Stimulated activated CD4-positive, alpha-beta T cell treated with anti-CD3 and anti-CD28 coated beads, Interleukin-4, amount 100 ng/mL, for 4 hours (primary cell): ENCODE data around the gene PDK2.

Experiments
- DNase-seq, 2 experiments: peaks; one replicate each; pipeline ENCODE4 v3.0.0-alpha.2; 2020

Gene PDK2

DNA sequence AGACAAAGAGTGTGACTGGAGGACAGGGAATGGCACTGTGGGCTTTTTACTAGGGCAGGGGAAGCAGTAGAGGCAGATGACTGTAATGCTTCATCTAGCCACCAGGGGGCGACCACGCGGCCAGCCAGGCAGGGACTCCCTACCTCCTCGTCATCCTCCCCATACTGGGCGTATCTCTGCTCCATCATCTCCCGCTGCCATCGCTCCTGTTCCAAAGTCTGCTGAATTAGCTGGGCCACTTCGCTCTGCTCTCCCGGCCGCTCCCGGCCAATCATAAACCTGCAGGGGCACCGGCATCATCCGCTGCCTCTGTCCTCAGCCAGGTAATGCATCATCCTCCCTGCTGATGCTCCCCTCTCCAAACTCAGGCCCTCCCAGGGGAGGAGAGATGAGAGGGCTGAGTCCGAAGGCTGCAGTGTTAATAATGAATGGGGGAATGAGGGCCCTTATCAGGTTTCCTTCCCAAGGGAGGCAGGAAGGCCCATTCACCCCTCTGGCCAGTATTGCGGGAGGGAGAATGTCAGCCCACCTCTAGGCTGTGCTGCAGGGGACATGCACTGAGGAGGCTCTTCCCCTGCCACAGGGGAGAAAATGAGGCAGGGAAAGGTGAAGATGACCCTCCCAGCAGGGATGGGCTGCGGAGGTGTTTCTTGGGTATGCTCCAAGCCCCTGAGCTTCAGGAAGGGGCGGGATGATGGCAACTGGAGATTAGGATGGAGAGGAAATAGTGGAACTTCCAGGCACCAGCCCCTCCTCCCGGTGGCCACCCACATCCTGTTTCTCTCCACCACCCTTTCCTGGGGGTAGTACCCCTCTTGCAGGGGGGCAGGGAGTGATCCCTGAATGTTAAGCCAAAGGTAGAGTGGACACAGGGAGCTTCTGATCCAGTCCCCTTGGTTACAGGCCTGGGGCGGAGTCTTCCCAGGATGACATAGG lies 45.1 kb downstream of the PDK2 start:
- peak; percentile 74 to 78 for DNase-seq

- DNase-seq: no peak
These were observed 46.0 kb downstream of the PDK2 start for GRCh38 chr17:50141026-50141744.

- no peak for DNase-seq
These were observed 46.6 kb downstream of the PDK2 start for GRCh38 chr17:50141745-50142110.

GRCh38 chr17:50143461-50144176 lies 48.5 kb downstream of the PDK2 start:
- no peak for DNase-seq

DNA sequence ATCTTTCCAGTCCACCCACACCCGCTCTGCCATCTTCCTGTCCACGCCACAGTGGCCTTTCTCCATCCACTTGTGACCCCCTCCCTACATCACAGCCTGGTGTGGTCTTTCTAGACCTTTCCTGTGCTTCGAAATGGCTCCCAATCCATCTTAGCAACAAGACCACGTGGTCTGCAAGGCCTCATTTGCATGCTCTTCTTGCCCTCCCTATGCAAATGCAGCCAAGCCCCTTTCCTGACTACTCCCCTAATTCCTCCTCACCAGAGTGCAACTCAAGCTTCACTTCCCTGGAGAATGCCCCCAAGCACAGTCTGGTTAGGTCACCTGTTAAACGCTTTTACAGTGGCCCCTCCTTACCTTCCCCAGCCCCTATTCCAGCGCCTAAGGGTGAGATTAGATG lies 49.2 kb downstream of the PDK2 start:
- DNase-seq: no peak

DNA sequence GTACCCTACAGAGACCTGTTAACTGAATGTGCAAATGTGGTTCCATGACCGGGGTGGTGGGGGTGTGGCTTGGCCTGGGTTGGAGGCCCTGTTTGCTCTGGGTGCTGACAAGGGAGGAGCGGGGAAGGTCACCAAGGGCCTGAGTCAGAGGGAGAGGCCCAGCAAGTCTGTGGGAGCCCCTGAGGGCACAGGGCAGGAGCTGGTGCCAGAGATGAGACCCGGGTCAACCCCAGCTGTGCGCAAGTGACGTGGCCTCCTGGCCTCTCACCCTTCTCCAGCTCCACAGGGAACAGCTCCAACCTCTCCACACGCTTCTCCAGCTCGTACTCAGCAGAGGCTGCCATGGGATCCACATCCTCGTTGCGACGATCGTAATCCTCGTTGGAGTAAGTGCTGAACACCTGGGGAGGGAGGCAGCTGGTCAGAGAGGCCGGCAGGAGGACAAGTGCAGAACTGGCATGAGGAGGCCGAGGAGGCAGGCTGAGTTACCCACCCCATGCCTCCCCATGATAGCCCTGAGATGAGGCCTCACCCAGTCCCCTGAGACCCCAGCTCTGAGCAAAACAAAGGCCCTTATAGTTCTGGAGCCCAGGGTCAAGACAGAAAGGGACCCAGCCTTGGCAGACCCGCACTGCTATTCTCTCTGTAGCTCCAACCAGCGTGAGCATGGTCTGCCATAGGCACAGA lies 49.8 kb downstream of the PDK2 start:
- no peak for DNase-seq

- DNase-seq: no peak
These were observed 50.5 kb downstream of the PDK2 start for GRCh38 chr17:50145532-50146229.

GRCh38 chr17:50146230-50146926 lies 51.2 kb downstream of the PDK2 start:
- no peak for DNase-seq

- no peak for DNase-seq
These were observed 51.9 kb downstream of the PDK2 start for GRCh38 chr17:50146927-50147665.

- DNase-seq: no peak
These were observed 52.7 kb downstream of the PDK2 start for GRCh38 chr17:50147841-50148225.

GRCh38 chr17:50148226-50149090 lies 53.3 kb downstream of the PDK2 start:
- peak; percentile 79 to 94 for DNase-seq

DNA sequence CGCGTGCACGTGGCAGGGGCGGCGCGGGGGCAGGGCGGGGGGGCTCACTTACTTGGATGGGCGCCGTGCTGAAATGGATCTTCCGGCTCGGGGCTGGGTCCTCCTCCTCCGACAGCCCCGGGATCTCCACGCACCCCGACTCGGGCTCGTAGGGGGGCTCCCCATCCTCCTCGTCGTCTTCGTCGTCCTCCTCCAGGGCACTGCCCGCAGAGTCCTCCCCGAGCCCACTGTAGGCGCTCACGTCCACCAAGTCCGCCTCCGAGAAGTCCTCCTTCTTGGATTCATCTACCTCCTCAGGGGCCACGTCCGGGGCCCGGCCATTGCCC lies 53.9 kb downstream of the PDK2 start:
- DNase-seq: no peak

DNA sequence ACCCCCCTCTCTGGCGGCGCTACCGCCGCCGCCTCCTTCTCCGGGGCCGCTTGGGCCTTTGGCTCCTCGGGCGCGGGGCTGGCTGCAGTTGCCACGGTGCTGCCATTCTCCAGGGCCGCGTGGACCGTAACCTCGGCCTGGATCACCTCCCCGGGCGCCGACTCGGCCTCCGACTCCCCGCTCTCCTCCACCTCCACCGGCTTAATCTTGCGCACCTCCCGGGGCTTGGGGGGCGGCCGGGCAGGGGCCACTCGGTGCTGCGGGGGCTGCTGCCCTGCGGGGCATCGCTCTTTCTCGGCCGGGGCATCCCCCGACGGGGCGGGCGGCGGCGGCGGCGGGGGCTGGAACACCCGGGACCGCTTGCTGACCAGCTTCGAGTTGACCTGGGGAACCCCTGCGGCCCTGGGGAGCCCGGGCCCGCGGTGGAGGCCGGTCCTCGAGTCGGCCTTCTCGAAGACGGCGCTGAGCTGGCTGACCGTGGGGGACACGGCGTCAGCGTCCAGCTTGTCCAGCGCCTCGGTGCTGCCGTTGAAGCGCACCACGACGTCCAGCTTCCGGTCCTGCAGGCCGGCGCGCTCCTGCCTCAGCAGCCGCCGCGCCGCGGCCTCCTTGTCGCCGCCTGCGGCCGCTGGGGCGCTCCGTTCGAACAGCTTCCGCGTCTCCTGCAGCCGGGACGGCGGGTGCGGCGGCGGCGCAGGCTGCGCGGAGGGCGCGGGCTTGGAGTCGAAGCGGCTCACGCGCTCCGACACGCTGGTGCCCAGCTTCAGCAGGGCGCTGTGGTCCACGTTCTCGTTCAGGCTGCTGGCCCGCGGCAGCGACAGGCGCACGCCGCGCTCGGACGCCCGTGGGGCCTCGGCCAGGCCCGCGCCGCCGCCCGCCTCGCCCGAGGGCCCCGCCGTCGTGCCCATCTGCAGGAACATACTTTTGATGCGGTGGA lies 54.5 kb downstream of the PDK2 start:
- peak; percentile 56 to 57 for DNase-seq

- no peak for DNase-seq
These were observed 55.3 kb downstream of the PDK2 start, which contains the start of gene PPP1R9B for GRCh38 chr17:50150354-50151040. PPP1R9B (minus strand) TSS chr17:50150677; CDS start chr17:50150513, 164 bp downstream.

DNA sequence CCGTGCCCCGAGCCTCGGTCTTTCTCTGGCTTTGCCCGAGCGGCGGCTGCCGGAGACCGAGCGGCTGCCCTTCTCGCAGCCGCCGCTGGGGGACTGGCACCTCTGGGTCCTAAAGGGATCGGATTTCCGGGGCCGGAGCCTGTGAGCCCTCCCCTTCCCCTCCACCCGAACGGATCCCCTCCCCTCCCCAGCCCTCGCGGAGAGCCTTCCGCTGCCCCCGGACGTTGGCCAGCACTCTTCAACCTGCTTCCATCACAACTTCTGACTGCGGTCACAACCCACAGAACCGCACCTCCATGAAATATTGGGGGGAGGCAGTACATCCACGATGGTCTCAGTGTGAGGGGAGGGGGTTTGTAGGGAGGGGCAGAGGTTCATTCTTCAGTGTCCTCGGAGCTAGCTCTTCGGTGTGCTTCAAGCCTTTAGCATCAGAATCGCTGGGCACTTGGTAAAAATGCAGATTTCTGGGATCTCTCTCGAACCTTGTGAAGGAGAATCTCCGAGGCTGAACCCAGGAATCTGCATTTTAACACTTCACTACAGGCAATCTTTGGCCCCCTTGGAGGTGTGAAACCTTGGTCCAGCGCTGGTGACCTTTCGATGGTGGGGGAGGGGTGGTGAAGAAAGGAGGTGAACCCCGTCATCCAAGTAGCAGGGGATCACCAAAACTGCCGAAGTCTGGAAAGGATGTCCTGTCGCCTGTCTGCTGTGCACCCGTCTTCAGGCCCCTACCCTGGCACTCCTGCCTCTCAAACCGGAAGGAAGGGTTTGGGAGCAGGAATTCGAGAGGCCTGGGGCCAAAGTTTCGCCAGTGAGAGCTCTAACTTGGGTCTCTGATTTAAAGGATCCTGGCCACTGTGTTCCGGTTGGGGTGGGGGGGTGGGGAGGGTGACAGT lies 56.1 kb downstream of the PDK2 start:
- peak; percentile 80 to 84 for DNase-seq

GRCh38 chr17:50151937-50152547 lies 56.9 kb downstream of the PDK2 start:
- DNase-seq: peak; percentile 37 to 45
